Neuronal stem cell (in vitro differentiated cells): ENCODE data around the gene AKR1C4.

Experiments used
- DNase-seq: peaks from one replicate; pipeline ENCODE4 v3.0.0-alpha.2; 2013; ENCODE audit warnings: low spot score
- H2AFZ ChIP-seq: one replicate; pipeline ENCODE4 v1.6.1; 2013; ENCODE audit warnings: mild to moderate bottlenecking, low read length, inconsistent platforms
- H2AK5ac ChIP-seq: 2 replicates; pipeline ENCODE4 v1.6.1; 2013; ENCODE audit warnings: low read depth, mild to moderate bottlenecking, inconsistent platforms, low read length, moderate library complexity, mixed read lengths
- H2BK120ac ChIP-seq: 2 replicates; pipeline ENCODE4 v1.6.1; 2013; ENCODE audit warnings: low read depth, mild to moderate bottlenecking, inconsistent platforms, low read length, moderate library complexity, mixed read lengths
- H2BK12ac ChIP-seq: one replicate; pipeline ENCODE4 v1.6.1; 2013; ENCODE audit warnings: low read length, inconsistent platforms
- H2BK15ac ChIP-seq: 2 replicates; pipeline ENCODE4 v1.6.1; 2013; ENCODE audit warnings: mild to moderate bottlenecking, low read length, inconsistent platforms, mixed read lengths
- H2BK5ac ChIP-seq: one replicate; pipeline ENCODE4 v1.6.1; 2013; ENCODE audit warnings: inconsistent platforms, mild to moderate bottlenecking, low read length, moderate library complexity
- H3K14ac ChIP-seq: one replicate; pipeline ENCODE4 v1.6.1; 2013; ENCODE audit warnings: low read length, inconsistent platforms
- H3K18ac ChIP-seq: 2 replicates; pipeline ENCODE4 v1.6.1; 2013; ENCODE audit warnings: low read length, inconsistent platforms
- H3K23ac ChIP-seq: 2 replicates; pipeline ENCODE4 v1.6.1; 2013; ENCODE audit warnings: low read depth, mild to moderate bottlenecking, mixed read lengths, low read length, inconsistent platforms; ENCODE audit not compliant: poor library complexity
- H3K27ac ChIP-seq: replicated peaks from 3 replicates; pipeline ENCODE4 v1.5.1; 2013; ENCODE audit warnings: low read length, inconsistent platforms
- H3K27me3 ChIP-seq, 3 experiments: 2 replicates each; pipeline ENCODE4 v1.6.1; 2013; ENCODE audit warnings: low read length in 3 of 3, mild to moderate bottlenecking in 2 of 3, inconsistent platforms in 1 of 3, low read depth in 1 of 3, mixed read lengths in 1 of 3, moderate library complexity in 1 of 3; ENCODE audit not compliant: control insufficient read depth in 3 of 3, insufficient read depth in 3 of 3
- H3K36me3 ChIP-seq, 2 donors: replicated peaks in 1 of 2; 2 replicates each; pipeline ENCODE4 v1.6.1; 2013; ENCODE audit warnings: low read length in 2 of 2; ENCODE audit not compliant: control insufficient read depth in 2 of 2, insufficient read depth in 2 of 2
- H3K4ac ChIP-seq: 2 replicates; pipeline ENCODE4 v1.6.1; 2013; ENCODE audit warnings: inconsistent platforms, mild to moderate bottlenecking, low read length, moderate library complexity
- H3K4me1 ChIP-seq, 2 donors: 1 replicate in 1 of 2; 2 replicates in 1 of 2; pipeline ENCODE4 v1.6.1; 2013; ENCODE audit warnings: low read length in 2 of 2, low read depth in 1 of 2; ENCODE audit not compliant: control insufficient read depth in 2 of 2, insufficient read depth in 1 of 2
- H3K4me2 ChIP-seq: one replicate; pipeline ENCODE4 v1.6.1; 2013; ENCODE audit warnings: mild to moderate bottlenecking, low read length, inconsistent platforms; ENCODE audit not compliant: insufficient read depth, poor library complexity, severe bottlenecking
- H3K4me3 ChIP-seq, 2 donors: 2 replicates each; pipeline ENCODE4 v1.5.1; 2013; ENCODE audit warnings: low read length in 2 of 2, mild to moderate bottlenecking in 2 of 2, inconsistent platforms in 1 of 2, moderate library complexity in 1 of 2
- H3K79me1 ChIP-seq: one replicate; pipeline ENCODE4 v1.6.1; 2013; ENCODE audit warnings: low read depth, mild to moderate bottlenecking, inconsistent platforms, low read length, moderate library complexity
- H3K9ac ChIP-seq: one replicate; pipeline ENCODE4 v1.6.1; 2013; ENCODE audit warnings: mild to moderate bottlenecking, low read depth, low read length, inconsistent platforms; ENCODE audit not compliant: poor library complexity
- H3K9me3 ChIP-seq, 2 donors: replicated peaks in 1 of 2; 2 replicates each; pipeline versions ENCODE3 to v1.6.1; 2013; ENCODE audit warnings: low read length in 2 of 2, mild to moderate bottlenecking in 2 of 2, inconsistent platforms in 1 of 2, low read depth in 1 of 2, mixed read lengths in 1 of 2, moderate library complexity in 1 of 2; ENCODE audit not compliant: control insufficient read depth in 2 of 2, insufficient read depth in 1 of 2
- H4K8ac ChIP-seq: one replicate; pipeline ENCODE4 v1.6.1; 2013; ENCODE audit warnings: low read depth, mild to moderate bottlenecking, inconsistent platforms, low read length, moderate library complexity
- H4K91ac ChIP-seq: one replicate; pipeline ENCODE4 v1.6.1; 2013; ENCODE audit warnings: low read length, low read depth, mild to moderate bottlenecking, inconsistent platforms; ENCODE audit not compliant: poor library complexity
- WGBS, 2 donors: extraction: QIAGEN DNeasy Blood & Tissue Kit; methylation state at CpG; one replicate each; pipeline ENCODE4 v1.1.7; 2013; ENCODE audit warnings: missing lambda C conversion rate in 2 of 2, mixed read lengths in 1 of 2; ENCODE audit not compliant: insufficient read length in 2 of 2, insufficient replicate concordance in 1 of 2; ENCODE audit errors: extremely low coverage in 2 of 2; 5-methylcytosine and 5-hydroxymethylcytosine counted together

Gene AKR1C4

DNA sequence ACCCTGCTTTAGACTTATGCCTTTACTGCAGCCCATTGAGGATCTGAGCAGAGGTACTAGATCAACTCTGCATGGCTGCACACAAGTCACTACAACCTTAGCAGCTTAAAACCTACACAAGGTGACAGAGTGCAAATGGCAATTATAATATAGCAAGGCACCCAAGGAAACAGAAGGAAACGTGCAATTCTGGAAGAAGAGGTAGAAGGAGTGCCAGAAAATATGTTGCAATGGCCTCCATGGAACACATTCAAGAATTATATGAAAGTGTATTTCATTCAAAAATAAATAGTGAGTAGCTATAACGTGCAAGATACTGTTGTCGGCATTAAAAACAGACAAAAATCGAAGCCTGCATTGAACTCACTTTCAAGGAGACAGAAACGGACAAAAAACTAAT is 8.8 kb upstream of the AKR1C4 start:
- peaks cover 0 to 5% of the 10 kb centered on the region in 2 donors for H3K4me1 ChIP-seq
- no CpG with 5 or more reads among the region's 5 CpGs for WGBS, 2 donors
- H3K4ac ChIP-seq, result no peak overlapping the region
- H2BK12ac ChIP-seq, result no peak overlapping the region
- H3K23ac ChIP-seq, result no peak overlapping the region
- H3K9ac ChIP-seq, result no peak overlapping the region
- no peak overlapping the region for H3K4me3 ChIP-seq
- H3K27me3 ChIP-seq, result no peaks in the 10 kb centered on the region
- H3K14ac ChIP-seq, result no peak overlapping the region
- H2BK15ac ChIP-seq, result no peak overlapping the region
- H4K8ac ChIP-seq, result no peak overlapping the region
- no peak overlapping the region for H2BK120ac ChIP-seq
- no peaks in the 10 kb centered on the region for H3K79me1 ChIP-seq
- H3K4me2 ChIP-seq, result no peak overlapping the region
- no peak overlapping the region for H3K27ac ChIP-seq
- H3K9me3 ChIP-seq, result no peaks in the 10 kb centered on the region
- H3K18ac ChIP-seq, result no peak overlapping the region
- H2AK5ac ChIP-seq, result no peak overlapping the region
- no peak overlapping the region for H2BK5ac ChIP-seq
- H4K91ac ChIP-seq, result no peak overlapping the region
- no peak for DNase-seq
- H2AFZ ChIP-seq, result no peak overlapping the region
- no peaks in the 10 kb centered on the region for H3K36me3 ChIP-seq

DNA sequence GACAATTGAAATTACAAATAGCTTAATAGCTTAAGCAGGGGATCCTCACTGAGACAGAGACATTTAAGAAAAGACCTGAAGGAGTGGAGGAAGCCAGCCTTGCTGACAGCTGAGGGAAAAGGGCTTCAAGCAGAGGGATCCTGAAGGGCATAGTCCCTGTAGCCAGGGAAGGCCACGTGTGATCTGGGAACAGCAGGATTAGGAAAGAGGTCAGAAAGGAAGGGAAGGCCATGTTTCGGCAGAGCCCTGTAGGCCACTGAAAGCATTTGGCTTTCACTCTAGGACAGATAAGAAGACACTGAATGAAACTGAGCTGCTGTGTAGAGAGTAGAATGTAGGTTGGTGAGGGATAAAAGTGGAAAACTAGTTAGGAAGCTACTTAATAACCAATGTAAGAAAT is 8.3 kb upstream of the AKR1C4 start:
- H3K9me3 ChIP-seq, result no peaks in the 10 kb centered on the region
- no peak overlapping the region for H3K9ac ChIP-seq
- no peak overlapping the region for H2BK5ac ChIP-seq
- H2BK120ac ChIP-seq, result no peak overlapping the region
- H4K91ac ChIP-seq, result no peak overlapping the region
- H3K27me3 ChIP-seq, result no peaks in the 10 kb centered on the region
- H4K8ac ChIP-seq, result no peak overlapping the region
- no CpG with 5 or more reads among the region's 2 CpGs for WGBS, 2 donors
- H3K79me1 ChIP-seq, result no peaks in the 10 kb centered on the region
- no peak overlapping the region for H3K4me2 ChIP-seq
- no peak overlapping the region for H3K14ac ChIP-seq
- no peak for DNase-seq
- no peak overlapping the region for H3K4me3 ChIP-seq
- H3K18ac ChIP-seq, result no peak overlapping the region
- H2AK5ac ChIP-seq, result no peak overlapping the region
- H2AFZ ChIP-seq, result no peak overlapping the region
- no peak overlapping the region for H3K27ac ChIP-seq
- no peak overlapping the region for H2BK12ac ChIP-seq
- H3K36me3 ChIP-seq, result no peaks in the 10 kb centered on the region
- peaks cover 0 to 5% of the 10 kb centered on the region in 2 donors for H3K4me1 ChIP-seq
- no peak overlapping the region for H3K4ac ChIP-seq
- H3K23ac ChIP-seq, result no peak overlapping the region
- H2BK15ac ChIP-seq, result no peak overlapping the region

DNA sequence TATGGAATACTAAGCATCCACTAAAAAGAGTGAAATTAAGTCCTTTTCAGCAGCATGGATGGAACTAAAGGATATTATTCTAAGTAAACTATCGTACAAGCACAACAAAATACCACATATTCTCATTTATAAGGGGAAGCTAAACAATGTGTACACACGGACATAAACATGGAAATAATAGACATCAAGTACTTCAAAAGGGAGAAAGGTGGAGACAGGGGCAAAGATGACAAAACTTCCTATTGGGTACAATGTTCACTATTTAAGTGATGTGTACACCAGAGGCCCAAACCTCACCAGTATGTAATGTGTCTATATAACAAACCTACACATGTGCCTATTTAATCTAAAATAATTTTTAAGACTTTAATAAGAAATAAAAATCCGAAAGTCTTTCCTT is 2.2 kb upstream of the AKR1C4 start:
- Histone ChIP-seq H4K91ac (no peak overlapping the region), H3K9me3 (no peaks in the 10 kb centered on the region), H3K4ac (no peak overlapping the region), H3K27ac (no peak overlapping the region), H3K36me3 (no peaks in the 10 kb centered on the region), H2AK5ac (no peak overlapping the region), H3K4me1 (no peaks in the 10 kb centered on the region), H3K27me3 (no peaks in the 10 kb centered on the region), H2AFZ (no peak overlapping the region), H4K8ac (no peak overlapping the region), H3K4me3 (no peak overlapping the region), H2BK15ac (no peak overlapping the region), H2BK5ac (no peak overlapping the region), H2BK12ac (no peak overlapping the region), H3K4me2 (no peak overlapping the region), H3K23ac (no peak overlapping the region), H3K14ac (no peak overlapping the region), H3K9ac (no peak overlapping the region), H3K18ac (no peak overlapping the region), H2BK120ac (no peak overlapping the region), H3K79me1 (no peaks in the 10 kb centered on the region)
- DNase-seq, result no peak
- no CpG with 5 or more reads among the region's 3 CpGs for WGBS, 2 donors

DNA sequence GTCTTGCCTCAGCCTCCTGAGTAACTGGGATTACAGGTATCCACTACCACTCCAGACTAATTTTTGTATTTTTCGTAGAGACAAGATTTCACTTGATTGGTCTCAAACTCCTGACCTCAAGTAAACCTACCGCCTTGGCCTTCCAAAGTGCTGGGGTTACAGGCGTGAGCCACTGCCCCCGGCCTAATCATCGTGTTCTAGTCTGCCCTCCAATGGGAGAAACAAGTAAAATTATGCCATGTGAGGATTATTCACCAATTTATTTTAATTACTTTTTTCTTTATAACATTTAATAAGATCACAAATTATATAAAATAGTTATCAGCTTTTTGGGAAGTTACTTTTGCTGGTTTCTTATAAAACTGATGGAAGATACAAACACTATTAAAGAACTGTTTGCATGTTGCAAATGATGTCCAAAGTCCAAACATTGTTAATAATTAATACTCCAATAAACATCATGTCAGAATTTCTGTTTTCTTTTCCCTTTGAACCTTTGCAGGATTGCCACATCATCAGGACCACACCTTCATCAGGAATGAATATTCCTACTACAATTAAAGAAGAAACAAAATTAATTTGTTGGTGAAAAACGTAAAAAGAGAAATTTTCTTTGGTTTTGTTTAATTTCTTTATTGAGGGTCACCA is 786 bp upstream of the AKR1C4 start:
- H3K36me3 ChIP-seq, result no peaks in the 10 kb centered on the region
- no peak overlapping the region for H2BK12ac ChIP-seq
- no peak overlapping the region for H4K8ac ChIP-seq
- no peak overlapping the region for H4K91ac ChIP-seq
- H3K27me3 ChIP-seq, result no peaks in the 10 kb centered on the region
- H2AFZ ChIP-seq, result no peak overlapping the region
- no peak overlapping the region for H3K14ac ChIP-seq
- no peak overlapping the region for H2BK15ac ChIP-seq
- no peak overlapping the region for H3K4me2 ChIP-seq
- H2BK120ac ChIP-seq, result no peak overlapping the region
- no peak overlapping the region for H3K23ac ChIP-seq
- no peak for DNase-seq
- no peak overlapping the region for H2BK5ac ChIP-seq
- H3K79me1 ChIP-seq, result no peaks in the 10 kb centered on the region
- H3K27ac ChIP-seq, result no peak overlapping the region
- H3K9ac ChIP-seq, result no peak overlapping the region
- H3K4me3 ChIP-seq, result no peak overlapping the region
- no peaks in the 10 kb centered on the region for H3K9me3 ChIP-seq
- no peaks in the 10 kb centered on the region for H3K4me1 ChIP-seq
- no peak overlapping the region for H3K4ac ChIP-seq
- WGBS, 2 donors, result 100% methylated on average over 1 of the region's 6 CpGs; no CpG with 5 or more reads in 1 of the 2 donors
- no peak overlapping the region for H3K18ac ChIP-seq
- H2AK5ac ChIP-seq, result no peak overlapping the region
